Heart left ventricle (tissue), 16 donors: ENCODE measurements around the gene APLF. TPM values are rescaled to one million over a fixed set of nuclear protein-coding genes. Genes with fewer than 3 reads are reported as not detected.
A peak's percentile ranks its signal among the peaks of the same experiment; 100 is the strongest.

Experiments
- ATAC-seq, 4 donors: fragments of 200-7000 bp; cut with Tn5 transposase; one replicate each; pipeline ENCODE4 v1.9.1; 2020 to 2022; ENCODE audit warnings: moderate library complexity in 4 of 4, mild to moderate bottlenecking in 3 of 4, moderate number of reproducible peaks in 1 of 4
- DNase-seq, 5 donors: peaks; one replicate each; pipeline ENCODE4 v3.0.0-alpha.2; 2020
- H3K27ac ChIP-seq, 12 donors: fragments of 200-600 bp; sonication (generic) in 4 of 12; one replicate each; pipeline versions ENCODE4 v1.5.0 to v1.8.0; 2016 to 2022; ENCODE audit warnings: mild to moderate bottlenecking in 2 of 12
- H3K27me3 ChIP-seq, 9 donors: fragments of 200-600 bp; sonication (generic) in 2 of 9; one replicate each; pipeline versions ENCODE4 v1.5.1 to v1.8.0; 2016 to 2022; ENCODE audit warnings: mild to moderate bottlenecking in 3 of 9
- H3K36me3 ChIP-seq, 9 donors: fragments of 200-600 bp; sonication (generic) in 2 of 9; one replicate each; pipeline versions ENCODE4 v1.5.0 to v1.8.0; 2018 to 2022; ENCODE audit warnings: mild to moderate bottlenecking in 2 of 9
- H3K4me1 ChIP-seq, 12 donors: fragments of 200-600 bp; sonication (generic) in 4 of 12; one replicate each; pipeline versions ENCODE4 v1.5.0 to v1.8.0; 2016 to 2022; ENCODE audit warnings: mild to moderate bottlenecking in 3 of 12
- H3K4me3 ChIP-seq, 12 donors: fragments of 200-600 bp; sonication (generic) in 4 of 12; one replicate each; pipeline versions ENCODE4 v1.5.0 to v1.8.0; 2017 to 2022; ENCODE audit warnings: mild to moderate bottlenecking in 9 of 12, moderate library complexity in 4 of 12
- H3K9me3 ChIP-seq, 12 donors: fragments of 200-600 bp; sonication (generic) in 4 of 12; one replicate each; pipeline versions ENCODE4 v1.5.0 to v1.8.0; 2016 to 2022; ENCODE audit warnings: mild to moderate bottlenecking in 1 of 12
- POLR2A ChIP-seq, 2 donors: fragments of 450-650 bp; IDR thresholded peaks; one replicate each; pipeline ENCODE4 v1.6.1; 2017; ENCODE audit warnings: antibody characterized with exemption in 2 of 2, mild to moderate bottlenecking in 2 of 2, moderate library complexity in 2 of 2
- WGBS, 4 donors: extraction: QIAGEN DNeasy Blood & Tissue Kit in 2 of 4; methylation state at CpG; one replicate each; pipeline versions ENCODE4 v1.1.5 to v1.1.7; 2013 to 2018; 5-methylcytosine and 5-hydroxymethylcytosine counted together
- intact Hi-C, 10 donors: fragments of 100-400 bp; cut with DNase I; formaldehyde crosslinking; loops; one replicate each; pipeline versions ENCODE4 v1.11.1 to v1.14.2; 2022
- long read RNA-seq, 3 donors: library from polyadenylated mRNA; unstranded; transcript quantifications; one replicate each; pipeline ENCODE4 v2.0.0, GENCODE V29; 2020 to 2021
- polyA plus RNA-seq, 2 donors: library from polyadenylated mRNA; stranded (reverse); fragments of 200-250 nt; gene quantifications; one replicate each; pipeline ENCODE4 v1.2.3, GENCODE V29; 2013
- total RNA-seq, 9 donors: library from RNA; depleted of rRNA in 2 of 9; stranded (reverse); fragments of >200 nt in 2 of 9; fragmentation: NEBNext Ultra II Directional in 3 of 9; extraction: Animal tissue kit (Norgen Biotek cat#: 25700) in 3 of 9; gene quantifications; one replicate each; pipeline versions ENCODE4 v1.1.0 to v1.2.4, GENCODE V29; 2016 to 2023
- TF ChIP-seq, protein P1 (sequence below), 12 donors: fragments of 200-600 bp; sonication (generic) in 4 of 12; IDR thresholded peaks; one replicate each; pipeline versions ENCODE4 v1.5.0 to v1.8.0; 2018 to 2022; ENCODE audit warnings: antibody characterized with exemption in 12 of 12, mild to moderate bottlenecking in 5 of 12
- donor health status: ischemic (EF 13 %, LVEDD 7.1; RV severe dilation, severe dysfunction).
- donor health status: healthy with polysubstance abuse.
- donor health status: DM: no; HTN: yes; CAD: no.
- donor health status: DM: no; HTN: no; CAD: no.
- donor health status: ischemic (EF 25% LVEDD 6.9; RV normal size, moderate dysfunction).
- donor health status: ischemic (EF 25% LVEDD 5.7; RV mildly dilated, moderate dysfunction).
- donor health status: healthy.
- donor health status: DM: yes; HTN: yes; CAD: no.
- donor health status: ischemic (EF 35%, LVEDD 5.7; RV mildly dilated, moderate dysfunction).
- donor health status: nonischemic (EF 11% LVEDD 7.7; RV severe dilation, severe dysfunction).
- donor health status: DM: yes; HTN: yes; CAD: no.
- donor health status: PGD.
- donor health status: ischemic (EF 29% LVEDD 5.4; RV normal size, mild dysfunction).
- donor health status: nonischemic (EF 23%, LVEDD 6.1; RV moderate dilation, normal function).

APLF gene, protein sequence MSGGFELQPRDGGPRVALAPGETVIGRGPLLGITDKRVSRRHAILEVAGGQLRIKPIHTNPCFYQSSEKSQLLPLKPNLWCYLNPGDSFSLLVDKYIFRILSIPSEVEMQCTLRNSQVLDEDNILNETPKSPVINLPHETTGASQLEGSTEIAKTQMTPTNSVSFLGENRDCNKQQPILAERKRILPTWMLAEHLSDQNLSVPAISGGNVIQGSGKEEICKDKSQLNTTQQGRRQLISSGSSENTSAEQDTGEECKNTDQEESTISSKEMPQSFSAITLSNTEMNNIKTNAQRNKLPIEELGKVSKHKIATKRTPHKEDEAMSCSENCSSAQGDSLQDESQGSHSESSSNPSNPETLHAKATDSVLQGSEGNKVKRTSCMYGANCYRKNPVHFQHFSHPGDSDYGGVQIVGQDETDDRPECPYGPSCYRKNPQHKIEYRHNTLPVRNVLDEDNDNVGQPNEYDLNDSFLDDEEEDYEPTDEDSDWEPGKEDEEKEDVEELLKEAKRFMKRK
- 1 to 10 TPM; 3.9 to 7.9 (median 5.4) TPM for total RNA-seq
- polyA plus RNA-seq: under 1 TPM; 0.64 to 0.65 TPM
- long read RNA-seq, donor 1, partial matches to known transcripts: 0 of 1 reads
- long read RNA-seq, donor 1, other reads (novel, unspliced or antisense): 0 of 1 reads
- long read RNA-seq, donor 2, partial matches to known transcripts: 0 of 5 reads
- long read RNA-seq, donor 2, other reads (novel, unspliced or antisense): 4 of 5 reads
- long read RNA-seq, donor 3, partial matches to known transcripts: 0 of 3 reads
- long read RNA-seq, donor 3, other reads (novel, unspliced or antisense): 2 of 3 reads

DNA sequence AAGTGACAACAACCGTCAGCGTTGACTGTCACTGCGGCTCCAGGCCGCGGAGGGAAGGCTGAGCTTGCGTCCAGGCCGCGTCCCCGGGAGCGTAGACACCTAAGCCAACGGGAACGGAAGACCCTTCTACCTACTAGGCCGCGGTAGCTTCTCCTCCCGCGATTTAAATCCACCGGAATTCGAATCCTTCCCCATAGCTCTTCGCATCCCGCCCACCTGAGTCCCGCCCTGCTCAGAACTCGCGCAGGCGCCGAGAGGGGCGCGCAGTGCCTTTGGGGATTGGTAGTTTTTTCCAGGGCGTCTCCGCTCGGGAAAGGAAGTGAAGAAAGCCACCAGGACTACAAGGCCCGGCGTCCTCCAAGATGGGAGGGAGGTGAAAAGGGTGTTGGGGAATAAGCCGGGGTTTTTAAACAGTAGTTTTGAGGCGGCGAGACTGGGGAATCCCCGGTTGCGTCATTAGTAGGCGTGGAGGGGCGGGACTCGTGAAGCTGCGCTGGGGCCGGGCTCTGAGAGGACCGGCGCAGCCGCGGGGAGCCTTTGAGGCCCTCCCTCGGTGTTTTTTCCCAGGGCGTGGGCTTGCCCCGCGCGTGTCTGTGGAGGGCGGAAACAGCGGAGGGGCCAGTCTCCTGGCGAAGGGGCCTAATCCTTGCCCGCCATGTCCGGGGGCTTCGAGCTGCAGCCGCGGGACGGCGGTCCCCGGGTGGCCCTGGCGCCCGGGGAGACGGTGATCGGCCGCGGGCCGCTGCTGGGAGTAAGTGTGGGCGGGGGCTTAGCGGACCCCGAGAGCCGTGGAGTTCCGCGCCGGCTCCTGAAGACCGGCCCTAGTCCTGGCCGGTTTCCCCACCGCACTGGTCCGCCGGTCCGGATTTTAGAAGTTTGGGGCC is at the start of gene APLF, which contains the start of gene FBXO48:
Gene APLF (plus strand): TSS at position 509 of the 884 bp plus-strand sequence. CDS start 147 bp downstream, at position 656.
Gene FBXO48 (minus strand): TSS at position 218 of the 884 bp plus-strand sequence. CDS start 2,149 bp downstream, outside the sequence.
- Histone ChIP-seq H3K9me3 (no peaks in the 10 kb centered on the region), H3K36me3 (no peaks in the 10 kb centered on the region), H3K27me3 (no peaks in the 10 kb centered on the region), H3K27ac (peak within 1 kb of the TSS in 11 of 12 donors; percentile 77 to 90 (median 85)), H3K4me3 (peak within 1 kb of the TSS; percentile 52 to 92 (median 76)), H3K4me1 (peaks cover 0 to 25% (median 17%) of the 10 kb centered on the region in 12 donors)
- DNase-seq (peak; percentile 97 to 98 (median 98)), ATAC-seq (peak; percentile 99)
- TF ChIP-seq POLR2A (IDR thresholded peaks at IDR 0.05): peak in 1 of 2 donors; percentile 57
- TF ChIP-seq, protein P1, sequence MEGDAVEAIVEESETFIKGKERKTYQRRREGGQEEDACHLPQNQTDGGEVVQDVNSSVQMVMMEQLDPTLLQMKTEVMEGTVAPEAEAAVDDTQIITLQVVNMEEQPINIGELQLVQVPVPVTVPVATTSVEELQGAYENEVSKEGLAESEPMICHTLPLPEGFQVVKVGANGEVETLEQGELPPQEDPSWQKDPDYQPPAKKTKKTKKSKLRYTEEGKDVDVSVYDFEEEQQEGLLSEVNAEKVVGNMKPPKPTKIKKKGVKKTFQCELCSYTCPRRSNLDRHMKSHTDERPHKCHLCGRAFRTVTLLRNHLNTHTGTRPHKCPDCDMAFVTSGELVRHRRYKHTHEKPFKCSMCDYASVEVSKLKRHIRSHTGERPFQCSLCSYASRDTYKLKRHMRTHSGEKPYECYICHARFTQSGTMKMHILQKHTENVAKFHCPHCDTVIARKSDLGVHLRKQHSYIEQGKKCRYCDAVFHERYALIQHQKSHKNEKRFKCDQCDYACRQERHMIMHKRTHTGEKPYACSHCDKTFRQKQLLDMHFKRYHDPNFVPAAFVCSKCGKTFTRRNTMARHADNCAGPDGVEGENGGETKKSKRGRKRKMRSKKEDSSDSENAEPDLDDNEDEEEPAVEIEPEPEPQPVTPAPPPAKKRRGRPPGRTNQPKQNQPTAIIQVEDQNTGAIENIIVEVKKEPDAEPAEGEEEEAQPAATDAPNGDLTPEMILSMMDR (IDR thresholded peaks at IDR 0.05): no peak
- 0% methylated on average over 78 to 82 of the region's 82 CpGs for WGBS, 4 donors
- intact Hi-C loops: loop anchor here in 8 of 10 donors (5.0 to 10.0 kb wide), 6 partner anchors 127 to 457 kb away; no protein-coding TSS in a partner anchor

DNA sequence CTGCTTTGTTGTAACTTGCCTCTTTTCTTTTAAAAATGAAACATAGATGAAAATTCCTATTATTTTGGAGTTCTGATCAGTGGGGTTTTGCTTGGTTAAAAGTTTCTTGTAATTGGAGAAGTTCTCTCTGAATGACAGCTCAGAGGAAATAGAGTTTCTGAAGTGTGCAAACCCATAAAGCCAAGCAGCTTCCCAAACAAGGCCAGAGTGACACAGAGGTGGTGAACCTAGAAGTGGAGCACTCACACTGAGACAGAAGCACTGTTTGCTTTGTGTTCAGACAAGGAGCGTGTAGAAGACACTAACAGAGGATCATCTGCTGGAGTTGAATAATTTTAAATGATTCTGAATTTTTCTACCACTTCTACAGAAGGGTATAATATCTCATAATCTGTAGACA is 49.5 kb upstream of the APLF start:
- no peaks in the 10 kb centered on the region for H3K9me3 ChIP-seq
- WGBS, 4 donors: 32 to 100% (median 66%) methylated on average over 1 of the region's 1 CpG
- no peak overlapping the region for H3K4me3 ChIP-seq
- no peak overlapping the region for H3K27ac ChIP-seq
- no peaks in the 10 kb centered on the region for H3K36me3 ChIP-seq
- intact Hi-C loops: no loop called here
- TF ChIP-seq POLR2A (IDR thresholded peaks at IDR 0.05): no peak
- TF ChIP-seq, protein P1 (IDR thresholded peaks at IDR 0.05): no peak
- ATAC-seq (no peak), DNase-seq (no peak)
- H3K4me1 ChIP-seq: peaks cover 0 to 7% (median 0%) of the 10 kb centered on the region in 12 donors
- H3K27me3 ChIP-seq: no peaks in the 10 kb centered on the region

DNA sequence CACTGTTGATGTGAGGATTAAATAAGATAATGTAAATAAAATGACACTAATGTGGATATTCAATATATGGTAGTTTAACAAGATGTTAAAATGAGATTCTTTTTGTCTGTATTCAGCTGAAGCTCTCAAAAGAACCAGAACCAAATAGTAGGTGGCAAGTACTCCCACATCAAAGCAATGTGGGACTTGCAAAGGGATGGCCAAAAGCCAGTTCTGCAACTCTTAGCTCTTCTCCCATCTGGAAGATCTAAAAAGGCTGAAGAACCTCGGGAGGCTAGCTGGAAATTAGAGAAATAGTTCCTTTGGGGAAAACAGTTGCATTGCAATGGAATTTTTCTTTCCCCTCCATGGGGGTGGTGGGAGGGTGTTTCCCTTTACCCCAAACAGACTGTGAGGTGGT is 49.0 kb upstream of the APLF start:
- H3K4me1 ChIP-seq: peaks cover 0 to 8% (median 0%) of the 10 kb centered on the region in 12 donors
- no peak for DNase-seq
- no peak for TF ChIP-seq POLR2A (IDR thresholded peaks at IDR 0.05)
- TF ChIP-seq, protein P1 (IDR thresholded peaks at IDR 0.05): no peak
- no peaks in the 10 kb centered on the region for H3K9me3 ChIP-seq
- intact Hi-C loops: no loop called here
- ATAC-seq: no peak
- no peak overlapping the region for H3K27ac ChIP-seq
- 43 to 74% (median 67%) methylated on average over 1 of the region's 1 CpG for WGBS, 4 donors
- H3K36me3 ChIP-seq: no peaks in the 10 kb centered on the region
- H3K4me3 ChIP-seq: no peak overlapping the region
- H3K27me3 ChIP-seq: no peaks in the 10 kb centered on the region
